DOHH2 (cell line): Measurements from ENCODE around the gene PTGS2.

Experiments
- CTCF ChIP-seq: fragments of 200-600 bp; sonication (generic); IDR thresholded peaks from one replicate; pipeline ENCODE4 v1.5.1; 2014; ENCODE audit warnings: antibody characterized with exemption, mild to moderate bottlenecking, low read depth, low read length; ENCODE audit not compliant: poor library complexity, severe bottlenecking
- EZH2phosphoT487 ChIP-seq: fragments of 200-600 bp; sonication (generic); IDR thresholded peaks from 2 replicates; pipeline ENCODE4 v1.6.1; 2017; ENCODE audit warnings: borderline replicate concordance, mild to moderate bottlenecking, antibody characterized with exemption, low read length, moderate library complexity, mixed read lengths

DNA sequence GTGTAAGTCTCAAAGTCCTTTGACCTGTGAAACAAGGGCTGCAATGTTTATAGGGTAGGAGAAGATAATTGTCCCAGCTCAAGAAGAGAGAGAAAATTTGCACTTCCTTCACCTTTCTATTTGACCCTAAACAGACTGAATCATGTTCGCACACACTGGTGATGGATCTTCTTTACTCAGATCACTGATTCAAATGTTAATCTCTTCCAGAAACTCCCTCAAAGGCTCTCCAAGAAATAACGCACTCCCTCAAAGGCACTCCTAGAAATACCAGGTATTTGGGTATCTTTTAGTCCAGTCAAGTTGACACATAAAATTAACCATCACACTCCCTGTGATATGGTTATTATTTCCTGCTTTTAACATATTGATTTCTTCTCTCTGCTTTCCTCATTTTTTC, 30.5 kb upstream of the PTGS2 start:
- TF ChIP-seq CTCF = no peak
- no peak for TF ChIP-seq EZH2phosphoT487
